ENCODE data around the gene SERPINA1. TPM values are rescaled to one million over a fixed set of nuclear protein-coding genes. Genes with fewer than 3 reads are reported as not detected.

SERPINA1 gene
- total RNA-seq, 1 experiment from 2014 or later: not detected

GRCh38 chr14:94406910-94407309 is 18.5 kb upstream of the SERPINA1 start:
- BruUV-seq (replicated peaks): no TSS peak
- CTCF ChIA-PET: no interaction called here

GRCh38 chr14:94405486-94405885 is 17.1 kb upstream of the SERPINA1 start:
- Histone ChIP-seq H3K36me3 (ENCODE audit: low read depth) (no peaks in the 10 kb centered on the region), H3K4me2 (no peak overlapping the region), H3K79me2 (ENCODE audit: low read depth) (no peaks in the 10 kb centered on the region), H3K9me3 (ENCODE audit: insufficient read depth, low read depth) (no peaks in the 10 kb centered on the region), H2AFZ (no peak overlapping the region), H3K27ac (no peak overlapping the region), H3F3A (ENCODE audit: insufficient read depth, low read depth) (no peaks in the 10 kb centered on the region), H3K9me2 (ENCODE audit: insufficient read depth) (no peaks in the 10 kb centered on the region), H3K4me1 (replicated peaks; ENCODE audit: insufficient read depth) (no peaks in the 10 kb centered on the region), H4K20me1 (ENCODE audit: insufficient read depth) (no peaks in the 10 kb centered on the region), H3K4me3 (no peak overlapping the region), H3K27me3 (ENCODE audit: insufficient read depth, low read depth) (no peaks in the 10 kb centered on the region)
- DNase-seq: no peak
- intact Hi-C loops (cut with micrococcal nuclease; ENCODE audit: unreplicated experiment): no loop called here
- POLR2A ChIA-PET (ENCODE audit: unreplicated experiment): no interaction called here
- CTCF ChIA-PET: no interaction called here
- TF ChIP-seq EZH2 (IDR thresholded peaks at IDR 0.05; ENCODE audit: low read depth) (no peak), CTCF (conservative IDR thresholded peaks at IDR 0.05) (no peak)
- no TSS peak for BruUV-seq (replicated peaks)

More at GRCh38 chr14:94406910-94407309, 18.5 kb upstream of the SERPINA1 start:
- Histone ChIP-seq H2AFZ (no peak overlapping the region), H3K36me3 (ENCODE audit: low read depth) (no peaks in the 10 kb centered on the region), H3K27me3 (ENCODE audit: insufficient read depth, low read depth) (no peaks in the 10 kb centered on the region), H3K9me2 (ENCODE audit: insufficient read depth) (no peaks in the 10 kb centered on the region), H4K20me1 (ENCODE audit: insufficient read depth) (no peaks in the 10 kb centered on the region), H3K4me2 (no peak overlapping the region), H3K4me3 (no peak overlapping the region), H3K9me3 (ENCODE audit: insufficient read depth, low read depth) (no peaks in the 10 kb centered on the region), H3K27ac (no peak overlapping the region), H3K79me2 (ENCODE audit: low read depth) (no peaks in the 10 kb centered on the region), H3F3A (ENCODE audit: insufficient read depth, low read depth) (no peaks in the 10 kb centered on the region), H3K4me1 (replicated peaks; ENCODE audit: insufficient read depth) (no peaks in the 10 kb centered on the region)
- intact Hi-C loops (cut with micrococcal nuclease; ENCODE audit: unreplicated experiment): no loop called here
- TF ChIP-seq EZH2 (IDR thresholded peaks at IDR 0.05; ENCODE audit: low read depth) (no peak), CTCF (conservative IDR thresholded peaks at IDR 0.05) (no peak)
- POLR2A ChIA-PET (ENCODE audit: unreplicated experiment): no interaction called here
- no peak for DNase-seq

GRCh38 chr14:94404561-94404960 is 16.2 kb upstream of the SERPINA1 start:
- intact Hi-C loops (cut with micrococcal nuclease; ENCODE audit: unreplicated experiment): no loop called here

More at GRCh38 chr14:94404561-94404960, 16.2 kb upstream of the SERPINA1 start:
- Histone ChIP-seq H3K9me3 (ENCODE audit: insufficient read depth, low read depth) (no peaks in the 10 kb centered on the region), H3K27me3 (ENCODE audit: insufficient read depth, low read depth) (no peaks in the 10 kb centered on the region), H3K4me2 (no peak overlapping the region), H3K27ac (no peak overlapping the region), H3F3A (ENCODE audit: insufficient read depth, low read depth) (no peaks in the 10 kb centered on the region), H3K79me2 (ENCODE audit: low read depth) (no peaks in the 10 kb centered on the region), H4K20me1 (ENCODE audit: insufficient read depth) (no peaks in the 10 kb centered on the region), H3K4me1 (replicated peaks; ENCODE audit: insufficient read depth) (no peaks in the 10 kb centered on the region), H3K36me3 (ENCODE audit: low read depth) (no peaks in the 10 kb centered on the region), H2AFZ (no peak overlapping the region), H3K4me3 (no peak overlapping the region), H3K9me2 (ENCODE audit: insufficient read depth) (no peaks in the 10 kb centered on the region)
- BruUV-seq (replicated peaks): no TSS peak
- no peak for DNase-seq
- CTCF ChIA-PET: no interaction called here
- POLR2A ChIA-PET (ENCODE audit: unreplicated experiment): no interaction called here
- TF ChIP-seq CTCF (conservative IDR thresholded peaks at IDR 0.05): no peak
- TF ChIP-seq EZH2 (IDR thresholded peaks at IDR 0.05; ENCODE audit: low read depth): no peak

Data from PC-9 (cell line).